ENCODE results near the gene JDP2. TPM values are rescaled to one million over a fixed set of nuclear protein-coding genes. Genes with fewer than 3 reads are reported as not detected.

The JDP2 gene
- total RNA-seq, 1 donor from 2014 or later: 79.5 TPM

- TF ChIP-seq EZH2 (IDR thresholded peaks at IDR 0.05; ENCODE audit: insufficient read depth, low read length) (no peak), CTCF (IDR thresholded peaks at IDR 0.05; ENCODE audit: insufficient read depth, low read depth, low read length) (no peak)
- no peak overlapping the region for H3K4me2 ChIP-seq (ENCODE audit: low read length)
- Mint-ChIP-seq H3K4me3 (ENCODE audit: unreplicated experiment) (no peak overlapping the region), H3K9me3 (ENCODE audit: unreplicated experiment) (no peaks in the 10 kb centered on the region), H3K4me1 (ENCODE audit: low read depth, unreplicated experiment) (peaks cover 46% of the 10 kb centered on the region), H3K27me3 (ENCODE audit: low read depth, unreplicated experiment) (no peaks in the 10 kb centered on the region), H3K36me3 (ENCODE audit: low read depth, unreplicated experiment) (peaks cover 56% of the 10 kb centered on the region), H3K27ac (ENCODE audit: unreplicated experiment) (no peak overlapping the region)
- no peak overlapping the region for H3K4me3 ChIP-seq (ENCODE audit: insufficient read depth, low read depth, low read length)
- FAIRE-seq (no peak), DNase-seq (ENCODE audit: low read depth) (no peak)
- peaks cover 6% of the 10 kb centered on the region for H3K36me3 ChIP-seq (ENCODE audit: insufficient read depth, low read length)
- H3K4me1 ChIP-seq (ENCODE audit: insufficient read depth, low read length): no peaks in the 10 kb centered on the region
- peaks cover 32% of the 10 kb centered on the region for H4K20me1 ChIP-seq (ENCODE audit: insufficient read depth, low read length)
- H3K79me2 ChIP-seq (ENCODE audit: insufficient read depth, low read length): no peaks in the 10 kb centered on the region
- H3K9ac ChIP-seq (ENCODE audit: low read length): no peak overlapping the region
- H2AFZ ChIP-seq (ENCODE audit: low read depth, low read length): no peak overlapping the region
- no peaks in the 10 kb centered on the region for H3K9me3 ChIP-seq (ENCODE audit: insufficient read depth, low read depth, low read length)
- no peaks in the 10 kb centered on the region for H3K27me3 ChIP-seq (ENCODE audit: insufficient read depth, low read length)
- no peak overlapping the region for H3K27ac ChIP-seq (ENCODE audit: low read depth, low read length)
These were observed 9.7 kb downstream of the JDP2 start for GRCh38 chr14:75437201-75438143.

GRCh38 chr14:75438486-75439080, 10.8 kb downstream of the JDP2 start:
- Mint-ChIP-seq H3K4me1 (ENCODE audit: low read depth, unreplicated experiment) (peaks cover 49% of the 10 kb centered on the region), H3K36me3 (ENCODE audit: low read depth, unreplicated experiment) (peaks cover 58% of the 10 kb centered on the region), H3K9me3 (ENCODE audit: unreplicated experiment) (no peaks in the 10 kb centered on the region), H3K27me3 (ENCODE audit: low read depth, unreplicated experiment) (no peaks in the 10 kb centered on the region), H3K27ac (ENCODE audit: unreplicated experiment) (no peak overlapping the region), H3K4me3 (ENCODE audit: unreplicated experiment) (no peak overlapping the region)
- Histone ChIP-seq H3K27ac (ENCODE audit: low read depth, low read length) (no peak overlapping the region), H4K20me1 (ENCODE audit: insufficient read depth, low read length) (peaks cover 28% of the 10 kb centered on the region), H3K4me3 (ENCODE audit: insufficient read depth, low read depth, low read length) (no peak overlapping the region), H3K79me2 (ENCODE audit: insufficient read depth, low read length) (no peaks in the 10 kb centered on the region), H3K4me2 (ENCODE audit: low read length) (no peak overlapping the region), H3K9me3 (ENCODE audit: insufficient read depth, low read depth, low read length) (no peaks in the 10 kb centered on the region), H3K4me1 (ENCODE audit: insufficient read depth, low read length) (no peaks in the 10 kb centered on the region), H2AFZ (ENCODE audit: low read depth, low read length) (no peak overlapping the region), H3K36me3 (ENCODE audit: insufficient read depth, low read length) (peaks cover 6% of the 10 kb centered on the region), H3K27me3 (ENCODE audit: insufficient read depth, low read length) (no peaks in the 10 kb centered on the region), H3K9ac (ENCODE audit: low read length) (no peak overlapping the region)
- DNase-seq (ENCODE audit: low read depth): no peak
- no peak for TF ChIP-seq EZH2 (IDR thresholded peaks at IDR 0.05; ENCODE audit: insufficient read depth, low read length)
- no peak for TF ChIP-seq CTCF (IDR thresholded peaks at IDR 0.05; ENCODE audit: insufficient read depth, low read depth, low read length)
- no peak for FAIRE-seq
